Activated CD8-positive, alpha-beta memory T cell treated with anti-CD3 and anti-CD28 coated beads for 4 hours (primary cell): Measurements from ENCODE around the gene HYKK.
"Not testable (repeated sequence)": the region's sequence is repeated elsewhere in the genome, so short reads cannot be mapped to it uniquely, and the experiment has no call there.

Experiments used
- DNase-seq, 2 donors: peaks; one replicate each; pipeline ENCODE4 v3.0.0-alpha.2; 2020; ENCODE audit warnings: low read depth in 2 of 2

HYKK gene

DNA sequence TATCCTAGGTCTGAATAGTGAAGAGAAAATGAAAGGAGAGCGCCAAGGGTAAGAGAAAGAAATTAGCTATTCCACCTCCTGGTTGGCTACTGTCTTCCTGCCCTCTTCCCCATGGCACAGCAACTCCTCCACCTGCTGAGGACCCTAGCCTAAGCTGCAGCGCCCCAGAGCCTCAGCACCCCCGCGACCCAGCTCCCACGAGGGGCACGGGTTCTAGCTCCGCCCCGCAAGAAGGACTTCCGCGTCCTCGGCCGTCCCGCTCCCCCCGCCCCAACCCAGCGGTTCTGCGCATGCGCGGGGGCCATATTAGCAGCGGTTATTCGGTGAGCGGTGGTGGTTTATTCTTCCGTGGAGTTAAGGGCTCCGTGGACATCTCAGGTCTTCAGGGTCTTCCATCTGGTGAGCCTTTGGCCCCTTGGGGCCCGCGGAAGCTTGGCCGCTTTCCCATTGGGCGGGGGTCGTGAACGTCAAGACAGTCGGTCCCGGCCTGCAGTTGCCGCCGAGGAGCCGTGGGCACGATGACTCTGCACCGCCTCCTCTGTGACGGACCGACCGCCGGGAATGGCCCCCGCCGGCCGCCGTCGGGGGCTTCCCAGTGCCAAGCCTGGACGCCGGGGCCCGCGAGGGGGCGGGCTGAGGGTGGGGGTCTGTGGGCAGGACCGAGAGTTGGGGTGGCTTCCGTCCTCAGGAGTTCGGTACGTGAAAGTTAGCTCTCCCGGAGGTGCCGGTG is 32.9 kb downstream of the HYKK start, which contains the start of gene PSMA4:
Gene PSMA4 (plus strand): TSS at position 304 of the 730 bp plus-strand sequence. CDS start 1,484 bp downstream, outside the sequence.
- DNase-seq, result peak; percentile 89 to 93

DNA sequence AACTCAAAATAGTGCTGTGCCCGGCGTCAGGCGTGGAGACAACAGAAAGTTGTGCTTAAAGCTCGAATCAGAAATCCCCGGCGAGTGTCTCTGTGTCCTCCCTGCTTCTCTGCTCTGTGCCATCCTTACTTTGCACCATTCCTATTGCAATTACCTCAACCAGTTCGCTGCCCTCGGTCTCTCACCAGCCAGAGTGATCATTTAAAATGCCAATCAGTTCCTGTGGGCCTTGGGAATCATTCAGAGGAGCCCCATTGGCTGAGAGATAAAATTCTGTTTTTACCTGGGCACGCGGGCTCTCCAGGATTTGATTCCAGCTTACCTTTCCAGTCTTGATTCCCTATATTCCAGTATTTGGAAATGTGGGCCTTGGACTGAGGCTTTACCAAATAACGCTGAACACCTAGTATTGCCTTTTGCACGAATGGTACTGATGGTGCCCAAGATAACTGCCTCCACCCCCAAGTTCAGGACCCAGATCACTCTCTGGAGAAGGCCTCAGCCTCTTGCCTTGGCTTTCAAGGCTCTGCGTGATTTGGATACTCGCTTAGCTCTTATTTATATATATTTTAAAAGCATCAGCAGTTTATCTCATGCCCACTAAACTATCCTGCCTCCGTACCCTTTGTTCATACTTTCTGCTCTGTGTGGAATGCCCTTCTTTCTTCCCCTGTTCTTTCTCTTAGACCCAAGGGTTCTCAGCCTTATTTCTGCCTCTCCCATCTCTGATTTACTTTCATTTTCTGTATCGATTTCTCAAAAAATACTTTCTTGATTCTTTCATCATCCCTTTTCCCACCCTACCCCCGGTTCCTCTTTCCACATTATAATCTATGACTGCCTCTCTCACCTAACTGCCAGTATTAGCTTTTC is 33.7 kb downstream of the HYKK start:
- DNase-seq, result no peak

DNA sequence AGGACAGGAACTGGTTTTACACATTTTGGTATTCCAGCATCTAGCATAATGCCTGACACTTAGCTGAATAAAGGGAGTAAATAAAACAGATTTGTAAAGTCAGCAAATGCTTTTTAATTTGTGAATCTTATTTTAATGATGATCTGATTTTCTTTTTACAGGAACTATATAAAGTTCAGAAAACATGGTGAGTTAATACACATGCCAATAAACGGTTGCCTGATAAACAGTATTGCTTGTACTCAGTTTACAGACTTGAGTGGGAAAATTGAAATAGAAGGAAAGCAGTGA is 34.3 kb downstream of the HYKK start:
- DNase-seq, result no peak

DNA sequence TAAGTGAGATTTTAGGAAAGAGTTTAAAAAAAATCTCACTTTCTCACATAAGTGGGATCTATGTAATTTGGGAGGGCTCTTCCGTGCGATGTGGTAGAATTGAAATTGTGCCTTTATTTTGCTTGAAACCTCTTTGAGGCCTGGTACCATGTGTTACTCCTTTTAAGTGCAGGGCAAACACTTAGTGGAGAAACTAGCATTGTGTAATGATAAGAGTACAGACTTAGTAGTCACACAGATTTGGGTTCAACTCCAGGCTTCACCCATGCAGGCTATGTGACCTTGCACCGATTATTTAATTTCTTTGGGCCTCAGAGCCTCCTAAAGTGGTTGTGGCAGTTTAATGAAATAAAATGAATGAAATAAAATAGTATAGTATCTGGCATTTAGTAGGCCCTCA is 35.3 kb downstream of the HYKK start:
- DNase-seq, result no peak

DNA sequence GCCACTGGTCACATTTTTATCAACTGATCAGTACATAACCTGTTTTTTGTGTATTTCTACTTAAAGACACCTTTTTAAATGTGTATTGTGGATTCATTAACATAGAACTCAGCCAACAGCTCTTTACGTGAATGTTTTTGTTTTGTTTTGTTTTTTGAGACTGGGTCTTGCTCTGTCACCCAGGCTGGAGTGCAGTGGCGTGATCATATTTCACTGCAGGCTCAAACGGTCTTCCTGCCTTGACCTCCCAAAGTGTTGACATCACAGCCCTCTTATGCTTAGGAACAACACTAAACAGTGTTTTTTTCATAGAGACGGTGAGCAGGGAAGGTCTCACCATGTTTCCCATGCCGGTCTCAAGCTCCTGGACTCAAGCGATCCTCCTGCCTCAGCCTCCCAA is 42.8 kb downstream of the HYKK start:
- DNase-seq, result no peak

DNA sequence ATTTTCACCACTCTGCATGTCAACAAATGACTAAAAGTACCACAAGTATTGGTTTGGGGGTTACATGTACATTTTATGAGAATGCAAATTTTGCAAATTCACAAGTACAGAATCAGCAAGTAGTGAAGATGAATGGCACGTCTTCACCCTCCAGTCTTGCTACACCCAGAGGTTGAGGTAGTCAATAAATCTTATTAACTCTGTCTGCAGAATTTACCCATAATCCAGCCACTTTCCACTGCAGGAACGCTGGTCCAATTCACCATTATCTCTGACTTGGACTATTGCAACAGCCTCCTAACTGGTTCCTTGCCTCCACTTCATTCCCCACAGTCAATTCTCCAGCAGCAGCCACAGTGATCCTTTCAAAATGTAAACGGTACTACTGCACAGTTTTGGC is 43.4 kb downstream of the HYKK start:
- no peak for DNase-seq

DNA sequence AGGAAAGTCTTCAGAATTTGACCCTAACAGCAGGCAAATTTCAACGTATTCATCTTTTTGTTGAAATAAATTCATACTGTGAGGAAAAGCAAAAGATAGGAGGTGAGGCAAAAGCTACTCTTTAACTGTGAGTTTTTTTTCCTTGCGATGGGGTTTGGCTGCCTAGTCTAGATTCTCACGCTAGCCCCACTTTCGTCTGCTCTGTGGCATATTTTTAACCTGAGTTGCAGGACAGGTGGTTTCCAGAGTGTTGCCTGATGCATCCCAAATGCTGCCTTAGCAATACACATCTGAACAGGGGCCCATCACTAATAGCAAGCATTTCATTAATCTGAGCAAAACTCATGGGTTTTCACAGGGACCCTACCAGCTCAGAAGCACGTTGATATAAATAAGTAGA is 44.5 kb downstream of the HYKK start:
- DNase-seq, result no peak

DNA sequence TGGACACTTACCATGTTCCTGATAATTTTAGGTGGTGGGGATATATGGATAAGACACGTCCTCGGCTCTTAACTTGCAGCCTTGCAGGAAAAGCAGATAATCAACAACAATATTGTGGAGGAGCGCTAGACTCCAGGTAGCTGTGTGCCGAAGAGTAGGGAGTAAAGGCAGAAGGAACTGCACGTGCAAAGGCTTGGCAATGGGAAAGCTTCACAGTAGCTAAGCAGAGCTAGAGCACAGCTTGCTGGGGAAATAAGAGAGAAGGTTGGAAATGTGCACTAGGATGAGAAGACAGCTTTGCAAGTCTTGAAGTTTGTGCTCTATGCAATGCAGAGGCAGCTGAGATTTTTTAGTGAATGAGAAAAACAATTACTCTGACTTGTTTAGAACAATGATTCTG is 45.2 kb downstream of the HYKK start:
- DNase-seq, result no peak

DNA sequence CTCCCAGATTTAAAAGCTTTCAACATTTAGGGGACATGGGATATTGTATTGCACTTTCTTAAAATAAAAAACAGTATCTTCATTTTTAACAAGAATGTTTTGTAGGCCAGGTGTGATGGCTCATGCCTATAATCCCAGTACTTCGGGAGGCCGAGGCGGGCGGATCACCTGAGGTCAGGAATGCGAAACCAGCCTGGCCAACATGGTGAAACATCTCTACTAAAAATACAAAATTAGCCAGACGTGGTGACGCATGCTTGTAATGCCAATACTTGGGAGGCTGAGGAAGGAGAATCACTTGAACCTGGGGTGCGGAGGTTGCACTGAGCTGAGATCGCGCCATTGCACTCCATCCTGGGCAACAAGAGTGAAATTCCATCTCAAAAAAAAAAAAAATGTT is 52.8 kb downstream of the HYKK start:
- DNase-seq, result not testable (repeated sequence)

DNA sequence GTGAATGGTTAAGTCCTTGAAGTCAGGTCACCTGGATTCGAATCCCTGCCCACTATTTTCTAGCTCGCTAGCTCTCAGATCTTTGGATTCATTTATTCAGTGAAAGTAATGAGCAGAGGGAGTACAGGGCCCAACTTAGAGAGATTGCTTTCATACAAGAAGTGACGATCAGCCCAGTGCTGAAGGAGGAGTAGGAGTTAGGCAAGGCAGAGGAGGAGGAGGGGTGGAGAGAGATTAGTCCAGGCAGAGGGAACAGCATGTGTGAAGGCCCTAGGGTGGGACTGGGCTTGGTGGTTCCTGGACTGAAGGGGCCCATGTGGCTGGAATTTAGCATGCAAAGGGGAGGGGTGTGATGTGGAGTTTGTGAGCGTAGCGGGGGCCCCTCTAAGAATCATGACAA is 54.1 kb downstream of the HYKK start:
- no peak for DNase-seq

DNA sequence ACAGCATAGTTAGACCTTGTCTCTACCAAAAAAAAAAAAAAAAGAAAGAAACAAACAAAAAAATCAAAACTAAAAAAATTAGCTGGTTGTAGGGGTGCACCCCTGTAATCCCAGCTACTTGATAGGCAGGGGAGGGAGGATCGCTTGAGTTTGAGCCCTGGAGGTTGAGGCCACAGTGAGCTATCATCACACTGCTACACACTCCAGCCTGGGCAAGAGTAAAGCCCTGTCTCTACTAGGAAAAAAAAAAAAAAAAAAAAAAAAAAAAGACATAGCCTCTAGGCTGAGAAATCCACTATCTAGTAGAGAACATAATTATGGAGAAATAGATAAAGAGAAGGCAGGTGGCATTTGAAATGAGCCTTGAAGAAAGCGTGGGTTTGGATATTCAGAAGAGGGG is 55.7 kb downstream of the HYKK start:
- no peak for DNase-seq

DNA sequence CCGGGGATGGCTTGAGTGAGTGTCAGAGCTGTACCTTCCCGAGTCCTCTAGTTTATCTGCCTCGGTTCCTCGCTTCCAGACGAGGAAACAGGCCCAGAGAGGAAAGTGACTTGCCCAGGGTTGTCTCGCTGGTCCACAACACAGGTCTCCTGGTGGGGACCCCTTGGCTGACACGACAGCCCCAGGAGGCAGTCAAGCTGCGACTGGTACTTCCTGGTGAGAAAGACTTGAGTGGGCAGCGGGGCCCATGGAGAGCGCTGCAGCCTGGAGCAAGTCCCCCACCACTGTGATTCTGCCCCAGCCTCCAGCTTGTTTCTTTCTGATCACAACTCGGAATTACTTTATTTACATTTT is 57.3 kb downstream of the HYKK start:
- no peak for DNase-seq

DNA sequence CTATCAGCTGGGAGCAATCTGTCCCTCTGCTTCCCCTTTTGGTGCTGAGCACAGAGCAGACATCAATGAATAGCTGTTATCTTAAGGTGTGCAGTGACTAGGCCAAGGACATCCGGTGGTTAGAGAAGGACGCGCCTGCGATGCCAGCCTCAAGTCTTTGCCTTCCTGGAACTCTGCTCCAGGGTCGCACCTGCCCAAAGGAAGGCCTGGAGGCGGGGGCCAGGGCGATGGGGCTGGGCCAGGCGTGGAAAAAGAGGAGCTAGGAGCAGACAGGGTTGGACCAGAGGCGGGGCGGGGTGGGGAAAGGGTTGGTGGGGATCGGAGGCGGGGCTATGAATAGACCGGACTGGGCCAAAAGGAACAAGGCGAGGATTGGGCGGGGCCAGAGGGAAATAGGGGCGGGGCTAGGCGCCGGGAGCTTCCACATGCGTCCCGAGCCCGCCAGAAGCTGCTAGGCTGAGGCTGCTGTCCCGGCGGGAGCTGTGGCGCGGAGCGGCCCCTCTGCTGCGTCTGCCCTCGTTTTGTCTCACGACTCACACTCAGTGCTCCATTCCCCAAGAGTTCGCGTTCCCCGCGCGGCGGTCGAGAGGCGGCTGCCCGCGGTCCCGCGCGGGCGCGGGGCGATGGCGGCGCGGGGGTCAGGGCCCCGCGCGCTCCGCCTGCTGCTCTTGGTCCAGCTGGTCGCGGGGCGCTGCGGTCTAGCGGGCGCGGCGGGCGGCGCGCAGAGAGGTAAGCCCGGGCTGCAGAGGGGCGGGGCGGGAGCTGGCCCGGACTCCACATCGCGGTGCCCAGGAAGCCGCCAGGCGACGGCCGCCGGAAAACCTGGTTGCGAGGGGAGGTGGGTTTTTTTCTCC is 57.9 kb downstream of the HYKK start, which contains the start of gene CHRNA5:
Gene CHRNA5 (plus strand): TSS at position 424 of the 854 bp plus-strand sequence. CDS start 200 bp downstream, at position 624.
- peak; percentile 57 to 60 for DNase-seq

DNA sequence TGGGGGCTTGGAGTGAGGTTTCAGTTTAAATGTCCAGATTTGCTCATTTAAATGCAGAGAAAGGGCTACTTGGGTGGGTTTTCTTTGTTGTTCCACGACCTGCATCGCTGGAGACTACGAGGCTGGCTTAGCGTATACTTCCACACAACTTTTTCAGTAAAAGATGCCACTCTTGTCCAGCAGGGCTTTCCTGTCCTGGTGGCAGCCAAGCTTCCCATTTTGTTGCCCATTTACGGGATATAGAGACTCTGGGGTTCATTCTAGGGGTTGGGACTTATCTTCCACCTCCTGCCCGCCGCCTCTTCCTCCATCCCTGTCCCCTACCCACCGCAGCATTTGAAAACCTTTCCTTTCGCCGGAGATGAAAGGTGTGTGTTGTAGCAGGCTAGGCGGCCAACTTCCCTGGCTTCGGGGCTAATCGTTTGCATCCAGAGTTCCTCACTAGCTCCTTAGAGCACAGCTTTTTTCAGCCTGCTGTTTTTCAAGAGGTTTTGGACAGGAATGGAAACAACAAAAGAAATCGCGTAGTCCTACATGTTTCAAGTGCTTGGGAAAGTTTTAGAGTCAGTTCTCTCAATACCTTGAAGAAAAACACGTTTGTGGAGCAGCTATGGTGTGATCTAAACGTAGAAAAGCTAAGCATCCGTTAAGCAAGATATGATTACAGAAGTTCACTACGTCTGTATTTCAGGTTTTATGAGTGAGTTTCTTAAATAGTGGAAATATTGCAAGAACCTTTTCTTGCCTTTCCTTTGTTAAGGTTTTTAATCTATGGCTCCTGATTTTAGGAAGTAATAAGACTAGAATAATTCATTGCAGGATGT is 58.8 kb downstream of the HYKK start:
- no peak for DNase-seq

DNA sequence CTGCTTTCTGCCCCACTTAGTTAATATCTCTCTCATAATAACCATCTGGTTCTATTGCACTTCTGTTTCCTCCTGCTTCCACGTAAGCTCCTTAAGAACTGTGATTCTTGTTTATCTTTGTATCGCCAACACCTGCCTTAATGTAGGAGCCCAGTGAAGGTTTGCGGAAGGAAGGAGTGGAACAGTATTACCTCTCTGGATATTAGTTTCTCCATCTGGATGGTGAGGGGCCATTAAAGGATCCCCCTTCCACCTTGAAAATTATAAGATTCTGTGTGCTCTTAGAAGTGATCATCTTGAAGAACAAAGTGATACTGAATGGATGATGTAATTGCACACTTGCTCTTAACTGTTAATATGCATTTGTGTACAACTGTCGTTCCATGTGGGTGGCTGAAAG is 60.2 kb downstream of the HYKK start:
- no peak for DNase-seq

DNA sequence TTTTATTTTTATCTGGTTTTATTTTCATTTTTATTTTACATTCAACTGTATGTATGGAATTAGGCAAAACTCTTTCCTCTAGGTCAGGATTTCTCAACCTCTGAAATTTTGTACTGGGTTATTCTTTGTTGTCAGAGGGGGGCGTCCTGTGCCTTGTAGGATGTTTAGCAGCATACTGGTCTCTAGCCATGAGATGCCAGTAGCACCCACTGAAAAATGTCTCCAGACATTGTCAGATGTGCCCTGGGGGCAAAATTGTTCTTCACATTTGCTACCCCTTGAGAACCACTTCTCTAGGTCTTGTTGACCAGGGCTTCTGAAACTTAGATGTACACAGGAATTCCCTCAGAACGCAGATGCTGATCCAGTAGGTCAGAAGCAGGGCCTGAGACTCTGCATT is 63.3 kb downstream of the HYKK start:
- DNase-seq, result no peak

DNA sequence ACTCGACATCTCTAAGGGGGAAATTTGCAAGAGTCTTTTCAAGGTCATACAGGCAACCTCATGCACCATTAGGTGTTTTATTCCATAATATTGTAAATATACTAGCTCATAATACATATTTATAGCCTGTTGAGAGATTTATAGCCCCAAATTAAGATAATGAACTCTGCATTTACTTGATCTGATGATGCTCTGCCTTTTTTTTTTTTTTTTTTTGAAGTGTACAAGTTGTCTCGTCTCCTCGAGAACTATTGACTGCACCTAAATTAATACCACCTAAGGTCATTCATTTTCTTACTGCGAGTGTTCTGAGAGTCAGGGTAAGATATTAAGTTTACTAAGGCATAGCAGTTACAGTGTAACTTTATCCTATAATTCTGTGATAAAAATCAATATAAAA is 64.0 kb downstream of the HYKK start:
- DNase-seq, result no peak

DNA sequence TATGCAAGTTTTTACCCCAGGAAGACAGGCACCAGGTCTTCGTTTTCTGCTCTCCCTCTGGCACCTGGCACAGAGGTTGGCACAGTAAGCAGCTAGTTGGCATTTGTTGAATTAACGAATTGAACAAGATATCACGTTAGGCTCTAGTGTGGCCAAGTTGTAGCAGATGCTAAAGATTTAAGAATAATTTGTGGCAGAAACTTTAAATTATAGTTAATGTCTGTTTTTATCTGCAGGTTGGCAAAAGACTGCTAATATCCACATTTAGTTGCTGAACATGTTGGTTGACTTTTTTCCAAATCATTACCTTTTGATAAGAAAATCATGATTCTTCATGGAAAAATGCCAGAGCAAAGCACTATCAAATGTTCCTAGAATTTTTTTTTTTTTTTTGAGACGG is 66.0 kb downstream of the HYKK start:
- DNase-seq, result no peak

DNA sequence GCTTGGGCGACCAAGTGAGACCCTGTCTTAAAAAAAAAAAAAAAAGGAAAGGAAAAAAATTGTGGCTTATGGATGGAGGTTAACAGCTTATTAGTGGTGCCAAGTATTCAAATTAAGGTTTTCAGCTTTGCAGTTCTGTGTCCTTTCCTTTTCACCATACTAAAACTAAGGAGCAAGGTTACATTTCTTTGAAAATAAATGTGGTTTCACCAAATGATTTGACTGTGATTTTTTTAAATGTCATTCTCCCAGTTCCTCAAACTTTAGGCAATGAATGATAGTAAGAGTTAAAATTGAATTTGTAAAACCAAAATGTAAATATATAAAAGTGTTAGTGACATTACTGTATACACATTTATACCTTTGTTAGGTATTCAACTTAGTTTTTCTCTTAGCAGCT is 67.6 kb downstream of the HYKK start:
- no peak for DNase-seq
